Measurements from ENCODE around the gene VWA5B1. TPM values are rescaled to one million over a fixed set of nuclear protein-coding genes. Genes with fewer than 3 reads are reported as not detected.
"Not testable (repeated sequence)": the region's sequence is repeated elsewhere in the genome, so short reads cannot be mapped to it uniquely, and the experiment has no call there.

VWA5B1 gene, protein sequence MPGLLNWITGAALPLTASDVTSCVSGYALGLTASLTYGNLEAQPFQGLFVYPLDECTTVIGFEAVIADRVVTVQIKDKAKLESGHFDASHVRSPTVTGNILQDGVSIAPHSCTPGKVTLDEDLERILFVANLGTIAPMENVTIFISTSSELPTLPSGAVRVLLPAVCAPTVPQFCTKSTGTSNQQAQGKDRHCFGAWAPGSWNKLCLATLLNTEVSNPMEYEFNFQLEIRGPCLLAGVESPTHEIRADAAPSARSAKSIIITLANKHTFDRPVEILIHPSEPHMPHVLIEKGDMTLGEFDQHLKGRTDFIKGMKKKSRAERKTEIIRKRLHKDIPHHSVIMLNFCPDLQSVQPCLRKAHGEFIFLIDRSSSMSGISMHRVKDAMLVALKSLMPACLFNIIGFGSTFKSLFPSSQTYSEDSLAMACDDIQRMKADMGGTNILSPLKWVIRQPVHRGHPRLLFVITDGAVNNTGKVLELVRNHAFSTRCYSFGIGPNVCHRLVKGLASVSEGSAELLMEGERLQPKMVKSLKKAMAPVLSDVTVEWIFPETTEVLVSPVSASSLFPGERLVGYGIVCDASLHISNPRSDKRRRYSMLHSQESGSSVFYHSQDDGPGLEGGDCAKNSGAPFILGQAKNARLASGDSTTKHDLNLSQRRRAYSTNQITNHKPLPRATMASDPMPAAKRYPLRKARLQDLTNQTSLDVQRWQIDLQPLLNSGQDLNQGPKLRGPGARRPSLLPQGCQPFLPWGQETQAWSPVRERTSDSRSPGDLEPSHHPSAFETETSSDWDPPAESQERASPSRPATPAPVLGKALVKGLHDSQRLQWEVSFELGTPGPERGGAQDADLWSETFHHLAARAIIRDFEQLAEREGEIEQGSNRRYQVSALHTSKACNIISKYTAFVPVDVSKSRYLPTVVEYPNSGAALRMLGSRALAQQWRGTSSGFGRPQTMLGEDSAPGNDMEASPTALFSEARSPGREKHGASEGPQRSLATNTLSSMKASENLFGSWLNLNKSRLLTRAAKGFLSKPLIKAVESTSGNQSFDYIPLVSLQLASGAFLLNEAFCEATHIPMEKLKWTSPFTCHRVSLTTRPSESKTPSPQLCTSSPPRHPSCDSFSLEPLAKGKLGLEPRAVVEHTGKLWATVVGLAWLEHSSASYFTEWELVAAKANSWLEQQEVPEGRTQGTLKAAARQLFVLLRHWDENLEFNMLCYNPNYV
- 1 to 10 TPM in 1 of 3 donors, under 1 TPM in 2; 0.65 to 1.2 (median 0.69) TPM for polyA plus RNA-seq (ENCODE audit: insufficient read length in 3 of 3)

DNA sequence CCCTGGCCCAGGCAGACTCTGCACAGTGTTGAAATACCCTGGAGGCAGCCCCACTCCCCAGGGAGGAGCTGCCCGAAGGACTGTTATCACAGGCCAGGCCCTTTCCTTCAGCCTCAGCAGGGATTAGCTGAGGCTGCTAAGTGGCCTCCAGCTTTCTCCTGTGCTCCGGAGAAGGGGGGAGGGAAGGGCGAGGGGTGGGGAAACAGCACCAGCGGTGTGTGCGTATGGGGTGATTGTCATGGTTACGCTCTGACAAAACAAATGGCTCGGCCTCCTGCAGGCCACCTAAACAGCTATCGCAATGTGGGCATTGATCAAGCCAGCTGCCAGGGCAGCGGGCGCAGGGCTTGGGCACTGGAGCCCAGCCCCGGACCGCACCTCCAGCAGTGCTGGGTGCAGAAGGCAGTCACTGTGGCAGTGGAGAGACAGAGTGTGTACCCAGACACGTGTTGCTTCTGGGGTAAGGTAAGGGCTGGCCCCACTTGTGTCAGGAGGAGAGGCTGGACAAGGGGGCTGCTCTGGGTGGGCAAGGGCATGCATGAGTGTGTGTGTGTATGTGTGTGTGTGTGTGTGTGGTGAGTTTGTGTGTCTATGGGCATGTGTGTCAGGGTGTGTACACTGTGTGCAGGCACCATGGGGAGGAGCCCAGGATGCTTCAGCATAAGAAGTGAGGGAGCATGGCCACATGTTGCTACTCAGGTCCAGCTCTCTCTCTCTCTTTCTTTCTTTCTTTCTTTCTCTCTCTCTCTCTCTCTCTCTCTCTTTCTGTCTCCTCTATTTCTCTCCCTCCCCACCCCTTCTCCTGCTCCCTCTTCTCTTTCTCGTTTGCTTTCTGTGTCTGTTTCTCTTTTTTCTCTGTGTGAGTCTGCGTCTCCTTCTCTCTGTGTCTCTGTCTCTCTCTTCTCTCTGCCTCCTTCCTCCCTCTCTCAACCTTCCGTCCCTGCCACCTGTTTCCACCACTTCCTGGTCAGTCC, at the start of gene VWA5B1:
Gene VWA5B1 (plus strand): TSS at position 252 of the 974 bp plus-strand sequence. CDS start 19,727 bp downstream, outside the sequence.
- peak in 1 of 3 donors; percentile 27 for DNase-seq (ENCODE audit: low read depth in 3 of 3, low spot score in 2 of 3)

DNA sequence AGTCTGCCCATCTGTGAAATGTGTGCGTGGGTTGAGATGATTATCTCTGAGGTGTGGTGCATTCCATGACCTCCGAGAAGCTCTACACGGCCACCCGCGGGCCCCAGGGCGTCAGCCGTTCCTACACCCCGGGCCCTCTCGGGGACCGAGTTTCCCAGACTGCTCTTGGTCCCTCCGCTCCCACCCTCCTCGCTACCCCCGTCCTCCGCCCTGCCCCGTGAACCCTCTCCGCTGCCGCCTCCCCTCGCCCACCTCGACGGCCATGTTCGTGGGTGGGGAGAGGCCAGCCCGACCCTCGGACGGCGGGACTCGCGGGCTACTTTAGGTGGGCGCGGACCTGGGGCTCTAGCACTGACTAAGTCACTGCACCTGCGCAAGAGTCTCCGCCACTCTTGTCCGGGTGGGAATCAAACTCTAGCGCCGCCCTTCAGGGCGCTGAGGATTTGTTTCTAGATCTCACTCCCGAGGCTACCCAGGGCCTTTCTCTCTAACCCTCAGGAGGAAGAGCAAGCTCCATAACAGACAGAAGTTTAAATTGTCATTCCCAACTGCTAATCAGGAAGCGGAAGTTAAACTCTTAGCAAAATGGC, 47.7 kb upstream of the VWA5B1 start:
- DNase-seq (ENCODE audit: low read depth in 3 of 3, low spot score in 2 of 3): no peak

DNA sequence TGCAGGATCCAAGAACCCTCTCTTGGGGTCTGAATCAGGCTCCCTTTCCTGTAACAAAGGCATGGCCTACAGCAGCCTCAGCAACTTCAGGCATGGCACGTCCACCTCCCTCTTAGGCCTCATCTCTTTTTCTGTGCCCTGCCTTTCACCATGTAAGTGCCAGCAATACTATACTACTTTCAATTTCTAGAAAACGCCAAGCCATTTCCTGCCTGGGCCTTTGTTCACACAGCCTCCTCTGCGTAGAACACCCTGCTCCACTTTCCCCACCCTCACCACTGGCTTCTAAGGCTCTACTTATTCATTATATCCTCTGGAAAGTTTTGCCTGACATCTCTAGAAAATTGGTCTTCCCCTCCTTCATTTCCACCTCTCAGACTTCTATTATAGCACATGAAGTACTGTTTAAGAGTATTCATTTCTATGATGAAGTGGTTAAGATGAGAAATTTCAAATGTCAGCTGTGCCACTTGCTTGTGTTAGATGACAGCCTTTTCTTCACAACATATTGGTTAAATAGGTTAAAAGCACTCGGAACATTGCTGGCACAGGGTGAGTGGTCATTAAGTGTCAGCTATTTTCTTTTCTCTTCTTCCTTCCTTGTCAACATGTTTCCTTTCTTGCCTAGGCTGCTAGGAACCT, 41.6 kb upstream of the VWA5B1 start:
- no peak for DNase-seq (ENCODE audit: low read depth in 3 of 3, low spot score in 2 of 3)

DNA sequence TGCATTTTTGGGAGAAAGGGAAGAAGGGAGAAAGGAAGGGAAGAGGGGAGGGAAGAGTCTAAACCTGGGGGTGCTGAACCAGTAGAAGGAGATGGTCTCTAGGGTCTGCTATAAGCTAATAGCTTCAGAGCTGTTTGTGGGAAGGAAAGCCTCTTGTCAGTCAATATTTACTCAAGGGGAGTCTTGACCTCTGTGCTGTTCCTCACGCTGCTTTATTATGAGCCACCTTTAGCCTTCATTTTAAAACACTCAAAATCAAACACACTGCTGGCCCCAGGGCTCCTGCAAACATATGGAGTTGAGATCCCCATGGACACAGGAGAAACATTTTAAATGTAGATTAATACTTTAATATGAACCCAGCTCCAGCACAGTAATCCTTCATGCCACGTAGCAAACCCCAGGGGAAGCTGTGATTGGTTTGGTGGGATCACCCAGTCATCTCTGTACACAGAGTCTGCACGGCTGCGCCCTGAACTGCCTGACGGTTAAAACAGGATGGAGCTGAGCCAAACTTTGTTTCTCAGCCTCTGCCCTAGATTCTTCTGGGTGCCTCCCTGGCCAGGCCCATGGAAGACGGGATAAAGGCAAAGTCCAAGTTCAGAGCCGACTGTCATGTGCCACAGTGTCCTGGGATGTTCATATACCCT, 40.2 kb upstream of the VWA5B1 start:
- DNase-seq (ENCODE audit: low read depth in 3 of 3, low spot score in 2 of 3): no peak

DNA sequence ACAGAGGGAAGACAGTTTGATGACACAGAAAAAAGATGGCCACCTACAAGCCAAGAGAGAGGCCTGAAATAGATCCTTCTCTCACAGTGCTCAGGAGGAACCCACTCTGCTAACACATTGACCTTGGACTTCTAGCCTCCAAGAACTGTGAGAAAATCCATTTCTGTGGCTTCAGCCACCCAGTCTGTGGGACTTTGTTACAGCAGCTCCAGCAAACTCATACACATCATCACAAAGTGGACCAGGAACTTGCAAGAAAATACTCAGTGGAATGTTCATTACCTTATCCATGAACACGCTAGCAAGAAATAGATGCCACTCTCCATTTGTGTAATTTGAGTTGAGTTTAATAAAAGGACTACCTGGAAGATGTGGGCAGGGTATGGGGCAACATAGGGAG, 38.1 kb upstream of the VWA5B1 start:
- no peak for DNase-seq (ENCODE audit: low read depth in 3 of 3, low spot score in 2 of 3)

DNA sequence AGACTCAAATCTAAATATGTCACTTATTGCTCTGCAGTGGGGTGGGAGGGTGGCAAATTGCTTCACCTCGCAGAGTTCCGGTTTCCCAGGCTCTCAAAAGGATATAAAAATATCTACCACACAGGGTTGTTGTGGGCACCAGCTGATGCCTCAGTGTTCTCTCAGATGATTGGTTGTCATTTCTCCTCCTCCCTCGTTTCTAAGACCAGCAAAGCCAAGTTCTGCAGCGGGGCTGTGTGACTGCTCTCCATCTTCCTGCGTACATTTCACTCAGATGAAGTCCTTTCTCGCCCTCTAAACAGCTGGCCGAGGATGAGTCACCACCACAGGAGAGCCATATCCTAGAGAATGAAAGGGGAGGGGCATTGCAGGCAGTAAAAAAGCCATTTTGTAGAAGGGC, 35.0 kb upstream of the VWA5B1 start:
- DNase-seq (ENCODE audit: low read depth in 3 of 3, low spot score in 2 of 3): no peak

DNA sequence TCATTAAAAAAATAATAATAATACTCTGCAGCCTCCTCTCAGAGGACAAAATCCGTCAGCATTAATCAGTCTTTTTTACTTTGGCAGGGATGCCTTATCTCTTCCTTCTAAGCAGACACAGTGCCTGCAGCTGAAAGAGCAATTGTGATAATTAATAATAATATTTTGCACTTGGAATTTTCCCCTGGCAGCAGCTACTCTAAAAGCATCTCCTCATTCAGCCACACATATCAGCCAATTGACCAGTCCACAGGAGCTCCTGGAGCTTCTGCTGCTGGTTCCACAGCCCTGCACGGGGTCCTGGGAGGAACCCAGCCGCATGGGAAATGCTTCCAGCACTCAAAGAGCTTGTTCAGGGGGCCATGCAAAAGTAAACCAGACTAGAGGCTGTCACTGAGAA, 31.0 kb upstream of the VWA5B1 start:
- DNase-seq (ENCODE audit: low read depth in 3 of 3, low spot score in 2 of 3): no peak

DNA sequence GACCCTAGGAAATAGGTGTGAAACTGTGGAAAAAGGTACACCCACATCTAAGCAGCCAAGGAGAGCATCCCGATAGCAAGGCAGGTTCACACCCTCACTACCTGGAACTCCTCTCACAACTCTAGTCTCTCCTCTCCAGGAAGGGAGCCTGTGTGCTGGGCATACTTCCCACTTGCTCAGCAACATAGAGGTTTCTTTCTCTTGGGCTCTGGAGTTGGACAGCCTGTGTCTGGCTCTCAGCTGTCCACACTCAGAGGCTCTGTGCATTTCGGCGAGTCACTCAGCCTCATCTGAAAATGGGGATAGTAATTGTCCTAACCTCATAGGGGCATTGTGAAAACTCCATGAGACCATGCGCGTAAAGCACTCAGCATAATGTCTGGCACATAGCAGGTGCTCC, 29.6 kb upstream of the VWA5B1 start:
- no peak for DNase-seq (ENCODE audit: low read depth in 3 of 3, low spot score in 2 of 3)

DNA sequence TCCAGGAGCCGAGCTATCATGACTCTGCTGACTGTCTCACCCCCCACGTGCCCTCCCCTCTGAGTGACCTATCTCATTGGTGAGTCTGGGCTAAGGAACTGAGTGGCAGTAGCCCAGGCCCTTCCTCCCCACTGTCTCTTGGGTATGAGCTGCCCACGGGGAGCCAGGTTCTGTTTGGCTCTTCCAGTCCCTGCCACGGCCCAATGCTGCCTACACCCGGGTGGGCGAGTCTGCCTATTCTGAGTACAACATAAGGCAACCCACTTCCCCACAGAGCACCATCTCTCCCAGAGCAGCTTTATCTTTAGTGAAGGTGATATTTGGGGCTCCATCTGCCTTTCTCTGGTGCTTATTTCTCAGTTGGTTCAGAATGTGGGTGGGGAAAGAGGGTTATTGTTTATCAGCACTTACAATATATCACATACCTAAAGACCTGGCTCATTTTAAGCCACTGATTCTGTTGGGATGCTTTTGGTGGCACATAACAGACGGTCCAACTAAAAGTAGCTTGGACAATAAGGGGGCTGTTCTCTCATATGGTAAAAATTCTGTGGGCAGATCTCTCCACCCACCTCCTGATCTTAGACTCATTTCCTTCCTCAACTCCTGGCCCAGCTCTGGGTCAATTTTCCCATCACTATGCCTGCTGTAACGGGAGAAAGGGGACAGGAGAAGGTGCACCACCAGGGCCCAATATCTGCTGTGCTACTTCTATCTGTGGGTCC, 27.7 kb upstream of the VWA5B1 start:
- DNase-seq (ENCODE audit: low read depth in 3 of 3, low spot score in 2 of 3): no peak

DNA sequence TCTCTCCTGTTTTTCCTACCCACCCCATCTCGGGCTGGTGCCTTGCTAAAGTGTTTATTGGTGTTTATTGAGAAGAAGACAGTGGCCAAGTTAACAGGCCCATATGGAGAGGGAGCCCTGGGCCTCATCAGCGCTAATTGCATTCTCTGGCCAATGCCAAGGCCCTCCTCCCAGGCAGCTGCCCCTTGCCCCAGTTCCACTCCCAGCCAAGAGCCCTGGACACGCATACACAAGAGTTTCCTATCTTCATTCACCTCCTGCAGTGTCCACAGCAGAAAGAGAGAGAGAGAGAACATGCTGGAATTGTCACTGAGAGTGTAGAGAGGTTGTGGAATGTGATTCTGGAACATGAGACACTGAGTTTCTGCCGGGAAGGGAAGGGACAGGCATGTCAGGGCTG, 25.4 kb upstream of the VWA5B1 start:
- no peak for DNase-seq (ENCODE audit: low read depth in 3 of 3, low spot score in 2 of 3)

DNA sequence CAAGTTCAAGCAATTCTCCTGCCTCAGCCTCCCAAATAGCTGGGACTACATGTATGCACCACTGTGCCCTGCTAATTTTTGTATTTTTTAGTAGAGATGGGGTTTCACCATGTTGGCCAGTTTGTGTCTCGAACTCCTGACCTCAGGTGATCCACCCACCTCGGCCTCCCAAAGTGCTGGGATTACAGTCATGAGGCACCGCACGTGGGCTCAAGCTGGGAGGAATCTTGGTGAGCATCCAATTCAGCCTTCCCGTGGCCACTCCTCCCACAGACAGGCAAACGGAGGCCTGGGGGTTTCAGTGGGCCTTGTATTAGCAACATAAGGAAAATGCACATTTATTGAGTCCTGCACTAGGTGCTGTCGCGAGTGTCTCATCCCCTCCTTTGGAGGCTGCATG, 24.5 kb upstream of the VWA5B1 start:
- DNase-seq (ENCODE audit: low read depth in 3 of 3, low spot score in 2 of 3): no peak

DNA sequence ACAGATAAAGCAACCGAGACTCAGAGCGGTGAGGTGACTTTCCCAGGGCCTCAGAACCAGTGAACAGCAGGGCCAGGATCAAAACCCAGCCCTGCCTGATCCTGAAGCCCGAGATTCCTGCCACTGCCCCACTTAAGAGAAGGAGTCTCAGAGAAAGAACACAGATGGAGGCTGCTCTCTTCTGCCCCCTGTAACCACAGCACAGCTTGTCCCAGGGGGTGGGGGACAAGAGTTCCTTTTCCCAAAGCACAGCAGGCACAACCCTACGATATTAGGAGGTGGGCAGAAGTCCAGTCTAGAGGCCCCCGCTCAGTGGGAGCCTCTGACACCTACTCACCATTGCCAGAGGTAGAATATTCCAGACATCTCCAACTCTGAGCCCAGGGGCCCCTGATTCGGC, 24.0 kb upstream of the VWA5B1 start:
- no peak for DNase-seq (ENCODE audit: low read depth in 3 of 3, low spot score in 2 of 3)

DNA sequence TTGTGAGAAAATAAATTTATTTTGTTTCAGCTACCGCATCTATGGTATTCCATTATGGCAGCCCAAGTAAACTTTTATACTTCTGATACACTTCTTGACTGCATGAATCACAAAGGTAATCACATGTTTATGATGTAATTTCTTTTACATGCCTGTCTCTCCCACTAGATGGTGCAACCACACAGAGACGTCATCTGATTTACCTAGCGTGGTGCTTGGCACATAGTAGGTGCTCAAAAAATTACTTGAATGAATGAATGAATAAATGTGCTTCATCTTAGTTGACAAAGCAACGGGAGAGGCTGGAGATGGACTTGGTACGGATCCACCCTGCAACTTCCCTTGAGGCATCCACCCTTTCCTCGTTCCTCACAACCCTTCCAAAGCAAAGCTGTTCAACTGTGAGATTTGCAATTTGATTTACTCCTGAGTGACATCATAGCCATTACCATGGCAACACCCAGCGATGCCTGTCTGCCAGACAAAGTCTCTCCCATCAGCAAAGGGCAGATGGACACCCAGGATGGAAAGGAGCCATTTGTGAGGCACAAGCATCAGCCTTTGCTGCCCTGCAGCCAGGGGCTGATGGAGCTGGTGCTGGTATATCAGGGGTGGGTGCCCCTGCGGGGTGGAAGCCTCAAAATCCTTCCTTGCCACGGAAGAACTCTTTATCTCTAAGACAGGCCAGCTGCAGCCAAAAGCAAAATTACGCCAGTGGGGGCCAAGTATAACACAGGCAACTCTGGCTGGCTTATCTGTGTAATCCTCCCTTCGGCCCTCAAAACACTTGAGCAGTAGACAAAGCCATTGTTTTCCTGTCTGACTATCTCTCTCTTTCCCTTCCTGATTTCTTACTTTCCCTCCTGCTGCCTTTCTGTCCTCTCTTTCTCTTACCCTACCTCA, 18.9 kb upstream of the VWA5B1 start:
- no peak for DNase-seq (ENCODE audit: low read depth in 3 of 3, low spot score in 2 of 3)

DNA sequence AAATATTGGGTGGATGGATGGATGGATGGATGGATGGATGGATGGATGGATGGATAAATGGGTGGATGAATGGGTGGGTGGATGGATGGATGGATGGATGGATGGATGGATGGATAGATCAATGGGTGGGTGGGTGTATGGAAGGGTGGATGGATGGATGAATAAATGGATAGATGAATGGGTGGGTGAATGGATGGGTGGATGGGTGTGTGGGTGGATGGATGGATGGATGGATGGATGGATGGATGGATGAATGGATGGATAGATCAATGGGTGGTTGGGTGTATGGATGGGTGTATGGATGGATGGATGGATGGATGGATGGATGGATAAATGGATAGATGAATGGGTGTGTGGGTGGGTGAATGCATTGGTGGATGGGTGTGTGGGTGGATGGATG, 17.0 kb upstream of the VWA5B1 start:
- DNase-seq (ENCODE audit: low read depth in 3 of 3, low spot score in 2 of 3): not testable (repeated sequence)

DNA sequence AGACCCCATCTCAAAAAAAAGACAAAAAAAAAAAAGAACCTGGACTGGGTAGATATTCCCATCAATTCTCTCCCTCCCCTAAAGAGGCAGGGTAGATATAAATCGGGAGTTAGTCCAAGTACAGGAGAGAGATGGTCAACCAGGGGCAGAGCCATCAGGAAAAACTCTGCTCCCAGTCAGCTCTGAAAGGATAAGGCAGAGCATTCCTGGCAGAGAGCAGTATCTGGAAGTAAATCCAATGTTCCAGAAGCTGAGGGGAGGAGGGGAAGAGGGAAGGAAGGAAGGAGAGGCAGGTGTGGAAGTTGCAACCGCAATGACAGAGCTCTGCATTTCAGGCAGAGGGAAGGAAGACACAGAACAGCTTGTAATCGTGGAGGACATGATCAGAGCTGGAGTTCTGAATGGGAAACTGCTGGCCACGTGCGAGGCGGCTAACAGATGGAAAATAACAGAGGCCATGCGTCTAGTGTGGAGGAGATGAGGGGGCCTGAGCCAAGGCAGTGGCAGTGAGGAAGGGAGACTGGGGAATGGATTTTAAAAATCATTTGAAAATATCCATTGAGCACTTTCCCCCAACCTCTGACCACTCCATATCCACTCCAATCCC, 15.3 kb upstream of the VWA5B1 start:
- DNase-seq (ENCODE audit: low read depth in 3 of 3, low spot score in 2 of 3): no peak

DNA sequence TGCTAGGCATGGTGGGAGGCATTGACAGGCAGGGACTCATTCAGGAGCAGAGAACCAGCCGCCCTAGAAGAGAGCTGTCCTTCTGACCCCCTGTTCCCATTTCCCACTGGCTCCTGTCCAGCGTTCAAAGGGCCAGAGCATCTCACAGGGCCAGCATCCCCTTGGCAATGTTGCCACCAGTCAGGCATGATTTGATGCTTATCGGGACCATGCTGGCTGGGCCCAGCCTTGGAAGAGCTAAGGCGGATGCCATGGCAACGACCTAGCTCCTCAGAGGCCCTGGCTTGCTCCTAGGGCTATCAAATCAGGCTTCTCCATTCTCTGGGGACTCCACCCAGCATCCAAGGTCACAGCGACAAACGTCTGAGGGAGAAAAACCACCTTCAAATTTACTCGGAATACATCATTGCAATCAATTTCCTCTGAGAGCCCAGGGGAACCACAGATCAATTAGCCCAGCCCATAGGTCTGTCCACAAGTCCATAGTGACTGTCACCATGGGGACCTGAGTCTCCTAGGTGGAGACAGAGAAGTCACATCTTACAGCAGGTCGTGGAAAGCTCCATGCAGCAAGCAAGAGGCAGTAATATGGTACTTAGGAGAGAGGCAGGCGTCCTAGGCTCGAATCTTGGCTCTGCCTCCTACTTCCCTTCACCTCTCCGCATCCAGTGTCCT, 14.1 kb upstream of the VWA5B1 start:
- DNase-seq (ENCODE audit: low read depth in 3 of 3, low spot score in 2 of 3): no peak
